Fibroblast of skin of right biceps (primary cell): Measurements from ENCODE around the gene PANK1.
A peak's percentile ranks its signal among the peaks of the same experiment; 100 is the strongest.
"Not testable (repeated sequence)": the region's sequence is repeated elsewhere in the genome, so short reads cannot be mapped to it uniquely, and the experiment has no call there.

Experiments used
- DNase-seq: peaks from one replicate; pipeline ENCODE4 v3.0.0-alpha.2; 2013

The PANK1 gene

GRCh38 chr10:89651916-89652573 lies 7.0 kb upstream of the PANK1 start:
- no peak for DNase-seq

- DNase-seq = no peak
Measured at GRCh38 chr10:89651205-89651915, 6.3 kb upstream of the PANK1 start.

GRCh38 chr10:89649051-89649450 lies 4.0 kb upstream of the PANK1 start:
- no peak for DNase-seq

- no peak for DNase-seq
Measured at GRCh38 chr10:89648074-89648473, 3.0 kb upstream of the PANK1 start.

DNA sequence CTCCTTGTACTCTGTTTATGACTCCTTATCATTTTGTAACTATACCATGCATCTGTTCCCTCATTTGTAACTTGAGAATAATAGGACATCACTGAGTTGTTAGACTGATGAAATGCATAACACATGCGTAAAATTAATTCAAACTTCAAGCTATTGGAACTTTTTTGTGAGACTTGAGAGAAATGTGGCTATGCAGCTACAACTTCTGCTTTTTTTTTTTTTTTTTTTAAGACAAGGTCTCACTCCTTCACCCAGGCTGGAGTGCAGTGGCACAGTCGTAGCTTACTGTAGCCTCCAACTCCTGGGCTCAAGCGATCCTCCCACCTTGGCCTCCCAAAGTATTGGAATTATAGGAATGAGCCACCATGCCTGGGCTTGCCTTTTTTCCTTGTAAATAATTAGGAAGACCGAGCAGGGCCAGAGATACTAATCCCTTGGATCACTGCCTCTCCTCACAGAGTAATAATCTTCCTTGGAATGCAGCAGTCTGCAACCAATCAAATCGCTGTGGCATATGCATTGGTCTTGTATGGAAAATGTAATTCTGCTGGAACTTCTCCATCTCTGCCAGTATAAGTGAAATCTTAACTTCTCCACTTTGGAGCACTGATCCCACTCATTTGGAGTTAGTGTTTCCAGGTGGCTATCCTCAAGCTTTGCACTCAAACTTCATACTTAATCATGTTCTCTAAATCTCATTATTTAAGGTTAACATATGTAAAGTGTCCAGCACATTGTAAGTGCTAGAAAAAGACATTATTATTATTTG lies 2.0 kb upstream of the PANK1 start:
- peak; percentile 66 for DNase-seq

DNA sequence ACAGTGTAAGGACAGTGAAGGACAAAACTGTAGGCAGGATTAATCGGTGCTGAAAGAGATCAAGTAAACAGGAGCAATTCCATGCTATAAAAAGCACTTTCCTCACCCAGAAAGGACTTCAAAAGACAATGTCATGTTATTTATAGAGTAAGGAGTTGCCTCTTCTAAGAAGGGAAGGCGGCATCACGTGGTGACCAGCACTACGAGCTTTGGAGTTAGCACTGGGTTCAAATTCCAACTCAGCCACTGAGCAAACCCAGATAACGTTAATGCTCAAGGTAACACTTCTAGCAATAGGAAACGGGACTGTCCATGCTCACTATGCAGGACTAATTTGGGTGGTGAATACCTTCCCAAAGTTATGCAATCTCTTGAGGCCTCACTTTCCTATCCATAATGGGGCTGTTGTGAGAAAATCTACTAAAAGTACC lies 715 bp upstream of the PANK1 start:
- DNase-seq = no peak

DNA sequence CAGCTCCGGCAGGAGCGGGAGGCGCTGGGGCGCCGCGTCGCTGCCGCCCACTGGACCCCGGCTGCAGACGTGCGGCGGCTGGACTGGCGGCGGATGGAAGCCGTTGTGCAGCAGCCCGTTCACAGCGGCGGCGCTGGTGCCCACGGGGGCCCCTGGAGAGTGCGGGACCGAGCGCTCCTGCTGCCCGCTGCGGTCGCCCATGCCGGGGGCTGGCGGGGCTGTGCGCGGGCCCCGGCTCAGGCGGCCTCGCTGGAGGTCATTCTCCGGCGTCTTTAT lies 413 bp downstream of the PANK1 start:
- DNase-seq = no peak

DNA sequence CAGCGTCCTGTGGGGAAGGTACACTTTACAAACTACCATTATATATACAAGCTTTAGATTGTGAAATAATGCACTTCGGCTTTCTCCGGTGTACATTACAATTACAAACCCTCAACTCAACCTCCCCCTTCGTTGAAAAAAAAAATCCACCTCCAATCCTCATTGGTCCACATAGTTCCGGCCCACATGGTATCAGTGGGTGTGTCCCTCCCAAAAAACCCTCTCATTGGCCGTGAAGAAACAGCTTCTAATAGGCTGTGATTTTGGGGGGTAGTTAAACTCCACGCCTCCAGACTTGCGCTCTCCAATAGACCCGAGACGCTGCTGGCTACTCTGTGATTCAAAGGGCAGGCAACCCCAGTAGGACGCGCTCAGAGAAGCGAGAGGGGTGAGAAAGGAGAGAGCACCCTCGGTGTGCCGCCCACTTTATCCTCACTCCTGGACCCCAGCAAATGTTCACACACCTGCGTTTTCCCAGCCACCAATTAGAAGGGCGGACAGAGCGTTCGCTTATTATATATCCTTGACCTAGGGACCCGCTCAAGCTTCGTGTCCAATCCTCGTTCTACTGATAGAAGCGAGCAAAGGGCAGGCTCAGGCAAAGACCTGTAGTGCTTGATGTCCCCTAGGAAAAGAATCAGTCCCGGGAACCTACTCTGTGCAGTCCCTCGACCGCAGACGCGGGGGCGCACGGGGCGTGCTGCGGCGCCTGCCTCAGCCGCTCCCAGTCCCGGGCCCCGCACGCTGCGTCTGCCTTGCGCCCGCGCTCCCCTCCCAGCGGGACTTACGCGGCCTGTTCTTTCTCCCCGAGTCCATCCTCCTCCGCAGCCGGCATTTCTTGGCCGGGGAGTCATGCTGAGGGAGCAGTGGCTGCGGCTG lies 991 bp downstream of the PANK1 start:
- DNase-seq = peak; percentile 97

DNA sequence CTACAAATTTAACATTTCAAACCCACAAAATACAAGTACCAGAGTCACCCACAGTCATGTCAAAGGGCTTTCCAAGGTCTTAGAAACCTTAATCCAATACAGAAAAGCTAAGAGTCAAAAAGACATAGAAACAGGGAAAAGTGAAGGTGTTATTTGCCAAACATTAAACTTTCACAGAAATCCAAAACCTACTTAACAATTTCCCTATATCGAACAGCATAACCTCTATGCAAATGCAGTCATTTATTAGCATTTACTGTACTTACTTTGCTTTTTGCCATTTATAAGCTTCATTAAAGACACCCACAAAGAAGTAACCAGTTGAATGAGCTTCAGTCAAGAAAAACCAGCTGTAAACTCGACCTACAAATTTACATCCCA lies 1.6 kb downstream of the PANK1 start:
- DNase-seq = no peak

GRCh38 chr10:89642193-89642592 lies 2.8 kb downstream of the PANK1 start:
- DNase-seq = no peak

DNA sequence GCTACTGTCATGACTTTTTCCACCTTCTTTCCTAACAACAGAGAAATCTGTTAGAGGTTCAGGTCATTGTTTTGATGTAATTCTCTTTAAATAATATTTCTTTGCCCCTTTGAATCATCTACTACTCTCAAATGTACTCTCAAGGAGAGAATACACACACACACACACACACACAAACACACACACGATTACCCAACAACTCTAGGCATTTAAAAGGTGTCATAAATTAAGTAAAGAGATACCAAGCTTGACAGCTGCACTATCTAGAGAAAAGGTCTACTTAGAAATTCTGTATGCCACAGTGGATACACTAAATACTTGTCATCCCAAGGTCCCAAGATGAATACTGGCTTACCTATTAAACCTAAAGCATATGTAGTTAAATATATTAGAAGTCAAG lies 4.8 kb downstream of the PANK1 start:
- DNase-seq = no peak

DNA sequence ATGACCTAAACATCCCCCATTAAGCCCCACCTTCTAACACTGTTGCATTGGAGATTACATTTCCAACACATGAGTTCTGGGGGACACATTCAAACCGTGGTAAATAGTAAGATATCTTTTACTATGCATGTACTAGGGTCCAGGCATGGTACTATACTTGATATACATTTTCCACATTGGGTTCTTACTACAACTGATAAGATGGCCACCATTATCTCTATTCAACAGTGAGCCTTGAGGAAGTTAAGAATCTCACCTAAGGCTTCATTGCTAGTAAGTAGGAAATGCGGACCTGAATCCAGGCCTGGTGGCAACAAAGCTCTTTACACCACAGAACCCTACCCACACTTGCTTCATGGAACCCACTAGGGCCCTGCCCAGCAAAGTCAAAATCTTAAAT lies 5.7 kb downstream of the PANK1 start:
- DNase-seq = no peak

GRCh38 chr10:89637113-89637512 lies 7.9 kb downstream of the PANK1 start:
- no peak for DNase-seq

DNA sequence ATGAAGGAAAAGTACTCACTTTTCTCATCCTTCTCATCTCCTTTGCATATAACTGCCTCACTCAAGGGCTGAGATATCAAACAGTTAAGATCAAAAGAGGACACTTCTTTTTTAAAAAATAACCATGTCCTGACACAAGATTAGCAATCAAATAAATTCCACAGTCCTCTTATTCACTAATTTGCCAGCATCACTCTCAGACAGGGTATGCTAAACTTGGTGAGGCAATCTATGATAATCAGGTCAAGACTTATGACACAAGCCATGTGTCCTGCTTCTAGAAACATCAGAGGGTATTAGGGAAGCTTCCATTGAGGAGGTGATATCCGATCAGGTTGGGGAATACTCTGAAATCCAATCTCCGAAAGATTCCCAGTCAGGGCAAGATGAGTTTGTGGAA lies 10.4 kb downstream of the PANK1 start:
- no peak for DNase-seq

DNA sequence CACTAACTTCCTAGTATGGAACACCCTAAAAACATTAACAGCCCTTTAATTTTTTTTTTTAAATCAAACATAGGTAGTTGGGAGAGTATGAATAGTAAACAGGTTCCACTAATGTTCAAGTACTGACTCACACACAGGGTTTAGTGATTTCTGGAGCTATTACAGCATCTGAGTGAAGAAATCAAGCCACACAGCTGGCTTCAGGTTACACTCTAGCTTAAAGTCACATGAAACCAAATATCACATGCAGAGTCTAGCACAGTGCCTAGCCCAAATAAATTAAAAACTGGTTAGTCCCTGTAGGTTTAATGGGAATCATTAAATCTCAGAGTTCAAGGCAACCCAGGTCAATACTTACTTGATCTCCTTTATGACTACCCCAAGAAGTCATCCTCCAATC lies 11.6 kb downstream of the PANK1 start:
- DNase-seq = peak; percentile 53

DNA sequence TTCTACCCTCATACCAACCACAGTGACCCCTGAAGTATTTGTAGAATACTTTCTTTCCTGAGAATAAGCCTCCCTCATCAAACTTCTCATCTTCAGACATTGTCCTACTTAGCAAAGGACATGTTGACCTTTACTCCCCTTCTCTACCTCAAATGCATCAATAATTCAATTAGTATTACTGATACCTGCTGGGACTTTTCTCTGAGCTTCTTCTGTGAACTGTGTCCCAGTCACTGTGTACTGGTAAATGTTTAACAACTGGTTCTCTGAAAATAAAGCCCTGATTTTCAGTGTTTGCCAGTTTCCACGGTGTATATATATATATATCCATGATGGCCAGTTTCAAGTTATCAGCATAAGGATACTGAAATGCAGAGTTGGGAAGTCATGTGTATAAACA lies 12.2 kb downstream of the PANK1 start:
- no peak for DNase-seq

DNA sequence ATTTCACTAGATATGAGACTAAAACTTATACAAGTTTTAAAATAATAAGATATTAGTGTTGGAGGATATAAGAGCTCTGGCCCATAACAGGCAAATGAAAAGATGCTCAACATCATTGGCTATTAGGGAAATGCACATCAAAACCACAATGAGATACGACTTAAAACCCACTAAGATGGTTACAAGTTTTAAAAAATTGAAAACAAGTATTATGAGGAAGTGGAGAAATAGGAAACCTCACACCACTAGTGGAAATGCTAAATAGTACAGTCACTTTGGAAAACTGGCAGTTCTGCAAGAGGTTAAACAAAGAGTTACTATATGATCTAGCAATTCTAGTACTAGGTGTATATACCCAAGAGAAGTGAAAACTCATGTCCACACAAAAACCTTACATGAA lies 17.2 kb downstream of the PANK1 start:
- no peak for DNase-seq

GRCh38 chr10:89625041-89625765 lies 19.8 kb downstream of the PANK1 start:
- DNase-seq = peak; percentile 68

GRCh38 chr10:89624020-89624419 lies 21.0 kb downstream of the PANK1 start:
- no peak for DNase-seq

- DNase-seq = no peak
Measured at GRCh38 chr10:89622151-89622550, 22.9 kb downstream of the PANK1 start.

DNA sequence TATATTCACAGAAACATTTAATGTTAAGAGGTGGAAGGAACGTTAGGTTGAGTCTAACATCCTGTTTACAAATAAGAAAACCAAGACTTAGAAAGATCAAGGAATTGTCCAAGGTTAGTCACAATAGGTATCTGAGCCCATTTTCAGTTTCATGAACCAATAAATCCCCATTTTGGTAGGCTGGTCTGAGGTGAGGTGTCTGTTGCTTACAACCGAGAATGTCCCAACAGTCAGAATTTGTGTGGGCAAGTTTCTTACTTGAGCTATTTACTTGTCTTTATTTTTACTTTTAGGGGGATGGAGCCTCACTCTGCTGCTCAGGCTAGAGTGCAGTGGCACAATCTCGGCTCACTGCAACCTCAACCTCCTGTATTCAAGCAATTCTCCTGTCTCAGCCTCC lies 23.6 kb downstream of the PANK1 start:
- no peak for DNase-seq

- DNase-seq = not testable (repeated sequence)
Measured at GRCh38 chr10:89620296-89620695, 24.7 kb downstream of the PANK1 start.

DNA sequence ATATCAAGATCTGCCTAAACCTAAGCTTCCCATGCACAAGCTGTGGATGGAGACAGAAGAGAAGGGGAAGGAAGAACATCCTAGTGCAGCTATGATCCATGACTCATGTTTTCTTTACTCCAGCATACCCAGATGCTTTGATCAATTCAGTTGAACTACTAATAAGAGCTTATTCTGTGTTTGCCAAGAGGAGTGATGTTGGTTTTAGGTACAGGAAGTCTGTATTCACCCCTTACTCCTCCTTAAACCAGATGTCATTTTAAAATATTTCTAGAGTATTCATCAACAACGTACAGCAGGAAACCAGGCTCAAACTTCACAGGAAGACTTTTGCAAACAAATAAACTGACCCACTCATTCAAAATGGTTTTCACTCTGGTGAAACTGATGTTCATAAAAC lies 29.2 kb downstream of the PANK1 start:
- peak; percentile 4 for DNase-seq
